ENCODE measurements around the gene TYW5. TPM values are rescaled to one million over a fixed set of nuclear protein-coding genes. Genes with fewer than 3 reads are reported as not detected.

Gene TYW5
- total and polyA plus RNA-seq, 2 of the 13 experiments (the other 11 are each of a cell fraction or from before 2014, with no cell fraction given), result 8.3 to 14.6 TPM

DNA sequence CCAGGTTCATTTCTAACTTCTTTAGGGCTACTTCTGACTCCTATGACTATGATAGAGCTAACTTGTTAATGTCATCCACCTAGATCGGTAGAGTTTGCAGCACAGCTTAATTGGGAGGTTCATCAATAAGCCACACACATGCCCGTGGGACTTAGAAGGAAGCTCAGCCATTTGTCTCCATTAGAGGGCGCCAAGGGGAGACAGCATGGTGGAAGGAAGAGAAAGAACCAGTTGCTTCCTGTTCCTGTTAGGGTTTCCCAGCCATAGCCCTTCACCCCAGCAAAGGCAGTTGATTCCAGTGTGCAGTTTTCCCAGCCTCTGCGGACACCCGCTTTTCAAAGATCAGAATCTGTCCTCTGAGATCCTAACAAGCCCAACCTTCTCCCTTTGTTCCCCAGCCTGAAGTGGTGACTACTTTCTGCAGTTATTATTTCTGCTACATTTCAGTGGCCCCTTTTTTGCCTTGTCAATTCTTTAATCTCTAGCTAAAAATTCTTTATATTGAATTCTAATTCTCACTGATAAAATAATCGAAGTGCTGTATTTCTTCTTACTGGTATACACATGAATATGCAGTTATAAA lies 30.4 kb upstream of the TYW5 start:
- H3K27me3 ChIP-seq (ENCODE audit: control insufficient read depth in 1 of 2, insufficient read depth in 2 of 2, low read length in 2 of 2), result no peaks in the 10 kb centered on the region
- no peaks in the 10 kb centered on the region for H3K9me3 ChIP-seq (ENCODE audit: low read length)
- ChIA-PET POLR2A (interaction anchor here (1.0 kb wide), 1 partner anchor 334 kb away, joined by 4 read pairs; no protein-coding TSS in a partner anchor), CTCF (ENCODE audit: low intra/inter-chr PET ratio, low total read pairs) (no interaction called here)
- intact Hi-C loops (cut with micrococcal nuclease; ENCODE audit: unreplicated experiment) (loop anchor here (2.0 to 10.0 kb wide), 5 partner anchors 92 to 419 kb away; no protein-coding TSS in a partner anchor), in situ Hi-C loops (cut with HindIII; ENCODE audit: extremely low pct_ligation_motif_present, low pct_unique_long_range_greater_than_20kb) (loop anchor here (10.0 kb wide), 1 partner anchor 319 kb away; the partner anchor contains the start of gene SPATS2L)
- H3K27ac ChIP-seq (ENCODE audit: extremely low read length, insufficient read depth, low read length), result no peak overlapping the region
- H2AFZ ChIP-seq (ENCODE audit: low read length), result peak overlapping the region; percentile 96
- peak; percentile 83 for DNase-seq (ENCODE audit: low spot score)
- no peak overlapping the region for H3K9ac ChIP-seq (ENCODE audit: insufficient read depth, low read depth, low read length)
- H4K20me1 ChIP-seq (ENCODE audit: insufficient read depth, low read length), result no peaks in the 10 kb centered on the region
- no TSS peak for BruUV-seq (replicated peaks)
- peak overlapping the region in 2 of 3 experiments; percentile 16 to 42; a peak in 2 of 6 replicates for H3K4me3 ChIP-seq (replicated peaks in 1 of 3; ENCODE audit: insufficient read depth in 1 of 3, low read depth in 2 of 3, low read length in 3 of 3)
- H3K79me2 ChIP-seq (ENCODE audit: insufficient read depth, low read length), result no peaks in the 10 kb centered on the region
- peak; percentile 97 for ATAC-seq
- peak; percentile 63 for FAIRE-seq
- no peaks in the 10 kb centered on the region for H3K36me3 ChIP-seq (replicated peaks in 1 of 2; ENCODE audit: control insufficient read depth in 1 of 2, insufficient read depth in 2 of 2, low read length in 2 of 2)
- 22% methylated on average over 5 of the region's 6 CpGs for WGBS (ENCODE audit: low lambda C conversion rate)
- H3K4me2 ChIP-seq (ENCODE audit: low read depth, low read length), result peak overlapping the region; percentile 71
- H3K4me1 ChIP-seq (ENCODE audit: insufficient read depth, low read length), result peaks cover 9% of the 10 kb centered on the region
- peak; percentile 47; the same call in 1 of the 2 replicates for TF ChIP-seq YEATS2 (CRISPR knock-in tag; IDR thresholded peaks at IDR 0.05; ENCODE audit: borderline replicate concordance)
- TF ChIP-seq ZNF691 (CRISPR knock-in tag; IDR thresholded peaks at IDR 0.05; ENCODE audit: borderline replicate concordance, low read depth), result no peak
- peak; percentile 87 for TF ChIP-seq CBX5 (CRISPR knock-in tag; IDR thresholded peaks at IDR 0.05; ENCODE audit: borderline replicate concordance)
- no peak for TF ChIP-seq MIXL1 (CRISPR knock-in tag; IDR thresholded peaks at IDR 0.05)
- TF ChIP-seq ZNF543 (CRISPR knock-in tag; IDR thresholded peaks at IDR 0.05), result no peak
- no peak for TF ChIP-seq ZNF296 (CRISPR knock-in tag; conservative IDR thresholded peaks at IDR 0.05)
- TF ChIP-seq, protein P1, sequence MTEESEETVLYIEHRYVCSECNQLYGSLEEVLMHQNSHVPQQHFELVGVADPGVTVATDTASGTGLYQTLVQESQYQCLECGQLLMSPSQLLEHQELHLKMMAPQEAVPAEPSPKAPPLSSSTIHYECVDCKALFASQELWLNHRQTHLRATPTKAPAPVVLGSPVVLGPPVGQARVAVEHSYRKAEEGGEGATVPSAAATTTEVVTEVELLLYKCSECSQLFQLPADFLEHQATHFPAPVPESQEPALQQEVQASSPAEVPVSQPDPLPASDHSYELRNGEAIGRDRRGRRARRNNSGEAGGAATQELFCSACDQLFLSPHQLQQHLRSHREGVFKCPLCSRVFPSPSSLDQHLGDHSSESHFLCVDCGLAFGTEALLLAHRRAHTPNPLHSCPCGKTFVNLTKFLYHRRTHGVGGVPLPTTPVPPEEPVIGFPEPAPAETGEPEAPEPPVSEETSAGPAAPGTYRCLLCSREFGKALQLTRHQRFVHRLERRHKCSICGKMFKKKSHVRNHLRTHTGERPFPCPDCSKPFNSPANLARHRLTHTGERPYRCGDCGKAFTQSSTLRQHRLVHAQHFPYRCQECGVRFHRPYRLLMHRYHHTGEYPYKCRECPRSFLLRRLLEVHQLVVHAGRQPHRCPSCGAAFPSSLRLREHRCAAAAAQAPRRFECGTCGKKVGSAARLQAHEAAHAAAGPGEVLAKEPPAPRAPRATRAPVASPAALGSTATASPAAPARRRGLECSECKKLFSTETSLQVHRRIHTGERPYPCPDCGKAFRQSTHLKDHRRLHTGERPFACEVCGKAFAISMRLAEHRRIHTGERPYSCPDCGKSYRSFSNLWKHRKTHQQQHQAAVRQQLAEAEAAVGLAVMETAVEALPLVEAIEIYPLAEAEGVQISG (CRISPR knock-in tag; IDR thresholded peaks at IDR 0.05), result peak; percentile 77
- no peak for TF ChIP-seq NFE2L1 (CRISPR knock-in tag; IDR thresholded peaks at IDR 0.05; ENCODE audit: borderline replicate concordance)
- TF ChIP-seq U2AF2 (IDR thresholded peaks at IDR 0.05; ENCODE audit: low read depth, low read length), result no peak
- peak; percentile 67; the same call in 1 of the 2 replicates for TF ChIP-seq BRD4 (CRISPR knock-in tag; IDR thresholded peaks at IDR 0.05)
- TF ChIP-seq FOXC1 (CRISPR knock-in tag; IDR thresholded peaks at IDR 0.05; ENCODE audit: borderline replicate concordance), result no peak
- TF ChIP-seq SALL1 (CRISPR knock-in tag; IDR thresholded peaks at IDR 0.05), result peak; percentile 56
- no peak for TF ChIP-seq ARHGAP35 (CRISPR knock-in tag; IDR thresholded peaks at IDR 0.05; ENCODE audit: borderline replicate concordance)
- TF ChIP-seq SAP130 (CRISPR knock-in tag; IDR thresholded peaks at IDR 0.05; ENCODE audit: low read depth), result peak; percentile 53
- TF ChIP-seq ZMYM4 (CRISPR knock-in tag; IDR thresholded peaks at IDR 0.05), result peak; percentile 94
- TF ChIP-seq HOXA3 (CRISPR knock-in tag; IDR thresholded peaks at IDR 0.05), result peak; percentile 51; the same call in 1 of the 2 replicates
- peak; percentile 78 for TF ChIP-seq GABPB1 (CRISPR knock-in tag; IDR thresholded peaks at IDR 0.05)
- TF ChIP-seq ELF1 (CRISPR knock-in tag; IDR thresholded peaks at IDR 0.05), result peak; percentile 78
- TF ChIP-seq ZNF547 (CRISPR knock-in tag; IDR thresholded peaks at IDR 0.05), result peak; percentile 23; the same call in 1 of the 2 replicates
- no peak for TF ChIP-seq ZC3H13 (CRISPR knock-in tag; IDR thresholded peaks at IDR 0.05)
